ENCODE results near the gene LRRC72.

The LRRC72 gene

DNA sequence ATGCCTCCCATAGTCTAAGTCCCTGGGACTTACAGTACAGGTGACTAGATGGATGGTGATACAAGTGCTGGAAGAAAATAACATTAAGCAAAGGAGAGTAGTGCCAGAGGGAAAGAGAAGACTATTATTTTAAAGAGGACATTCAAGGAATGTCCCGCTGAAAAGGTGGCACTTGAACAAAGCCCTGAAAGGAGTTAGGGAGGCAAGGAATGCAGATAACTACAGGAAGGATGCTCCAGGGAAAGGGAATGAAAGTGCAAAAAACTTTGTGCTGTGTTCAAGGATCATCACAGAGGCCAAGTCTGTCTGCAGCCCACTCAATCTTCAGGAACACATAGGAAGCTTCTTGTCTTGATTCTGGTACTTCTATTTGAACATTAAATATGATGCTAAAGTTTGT lies 104.0 kb downstream of the LRRC72 start:
- DNase-seq (ENCODE audit: low spot score) = no peak

All from putamen (tissue), 1 donor.